A673 (cell line): Measurements from ENCODE around the gene BMPR1A.

Source experiments
- CTCF ChIP-seq: fragments of 300-800, 200-600 bp; sonication (generic); conservative IDR thresholded peaks from 2 replicates; pipeline ENCODE4 v1.5.1; 2017; ENCODE audit warnings: low read depth, mild to moderate bottlenecking, antibody characterized with exemption, low read length, moderate library complexity, mixed read lengths
- EZH2 ChIP-seq: fragments of 200-600 bp; sonication (generic); IDR thresholded peaks from 2 replicates; pipeline ENCODE4 v1.6.1; 2017; ENCODE audit warnings: borderline replicate concordance, low read depth, mild to moderate bottlenecking, mixed read lengths, antibody characterized with exemption, low read length; ENCODE audit not compliant: poor library complexity, severe bottlenecking

GRCh38 chr10:86876748-86877147 is 120.3 kb downstream of the BMPR1A start:
- no peak for TF ChIP-seq CTCF
- no peak for TF ChIP-seq EZH2
